ENCODE data around the gene RCE1.

Gene RCE1

DNA sequence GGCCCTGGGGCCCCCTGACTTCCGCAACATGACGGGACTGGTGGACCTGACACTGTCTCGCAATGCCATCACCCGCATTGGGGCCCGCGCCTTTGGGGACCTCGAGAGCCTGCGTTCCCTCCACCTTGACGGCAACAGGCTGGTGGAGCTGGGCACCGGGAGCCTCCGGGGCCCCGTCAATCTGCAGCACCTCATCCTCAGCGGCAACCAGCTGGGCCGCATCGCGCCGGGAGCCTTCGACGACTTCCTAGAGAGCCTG, 14.6 kb downstream of the RCE1 start:
- no peak for DNase-seq

DNA sequence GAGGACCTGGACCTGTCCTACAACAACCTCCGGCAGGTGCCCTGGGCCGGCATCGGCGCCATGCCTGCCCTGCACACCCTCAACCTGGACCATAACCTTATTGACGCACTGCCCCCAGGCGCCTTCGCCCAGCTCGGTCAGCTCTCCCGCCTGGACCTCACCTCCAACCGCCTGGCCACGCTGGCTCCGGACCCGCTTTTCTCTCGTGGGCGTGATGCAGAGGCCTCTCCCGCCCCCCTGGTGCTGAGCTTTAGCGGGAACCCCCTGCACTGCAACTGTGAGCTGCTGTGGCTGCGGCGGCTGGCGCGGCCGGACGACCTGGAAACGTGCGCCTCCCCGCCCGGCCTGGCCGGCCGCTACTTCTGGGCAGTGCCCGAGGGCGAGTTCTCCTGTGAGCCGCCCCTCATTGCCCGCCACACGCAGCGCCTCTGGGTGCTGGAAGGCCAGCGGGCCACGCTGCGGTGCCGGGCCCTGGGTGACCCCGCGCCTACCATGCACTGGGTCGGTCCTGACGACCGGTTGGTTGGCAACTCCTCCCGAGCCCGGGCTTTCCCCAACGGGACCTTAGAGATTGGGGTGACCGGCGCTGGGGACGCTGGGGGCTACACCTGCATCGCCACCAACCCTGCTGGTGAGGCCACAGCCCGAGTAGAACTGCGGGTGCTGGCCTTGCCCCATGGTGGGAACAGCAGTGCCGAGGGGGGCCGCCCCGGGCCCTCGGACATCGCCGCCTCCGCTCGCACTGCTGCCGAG, 15.1 kb downstream of the RCE1 start:
- DNase-seq: no peak

DNA sequence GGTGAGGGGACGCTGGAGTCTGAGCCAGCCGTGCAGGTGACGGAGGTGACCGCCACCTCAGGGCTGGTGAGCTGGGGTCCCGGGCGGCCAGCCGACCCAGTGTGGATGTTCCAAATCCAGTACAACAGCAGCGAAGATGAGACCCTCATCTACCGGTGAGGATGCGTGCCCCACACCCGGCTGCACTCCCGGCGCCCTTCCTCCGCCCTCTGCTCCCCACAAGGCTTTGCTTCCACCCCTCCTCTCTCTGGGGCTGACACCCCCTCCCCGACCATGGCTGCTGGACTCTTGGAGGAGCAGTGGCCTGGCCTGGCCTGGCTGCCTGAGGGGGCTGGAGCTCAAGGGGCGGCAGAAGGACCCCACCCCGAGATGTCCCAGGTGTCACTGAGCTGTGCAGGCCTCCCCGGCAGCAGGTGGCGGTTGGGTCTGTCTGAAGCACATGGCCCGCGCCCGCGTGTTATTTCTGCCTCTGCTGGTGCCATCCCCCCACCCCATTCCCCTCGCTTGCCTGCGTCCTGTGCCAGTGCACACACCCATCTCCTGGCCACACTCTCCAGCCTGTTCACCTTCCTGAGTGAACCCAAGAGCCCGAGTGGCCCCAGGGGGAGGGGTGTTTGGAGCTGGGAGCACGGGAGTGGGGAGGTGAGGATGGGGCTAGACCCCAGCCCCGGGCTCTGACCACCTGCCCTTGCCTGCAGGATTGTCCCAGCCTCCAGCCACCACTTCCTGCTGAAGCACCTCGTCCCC, 15.9 kb downstream of the RCE1 start:
- DNase-seq: no peak

DNA sequence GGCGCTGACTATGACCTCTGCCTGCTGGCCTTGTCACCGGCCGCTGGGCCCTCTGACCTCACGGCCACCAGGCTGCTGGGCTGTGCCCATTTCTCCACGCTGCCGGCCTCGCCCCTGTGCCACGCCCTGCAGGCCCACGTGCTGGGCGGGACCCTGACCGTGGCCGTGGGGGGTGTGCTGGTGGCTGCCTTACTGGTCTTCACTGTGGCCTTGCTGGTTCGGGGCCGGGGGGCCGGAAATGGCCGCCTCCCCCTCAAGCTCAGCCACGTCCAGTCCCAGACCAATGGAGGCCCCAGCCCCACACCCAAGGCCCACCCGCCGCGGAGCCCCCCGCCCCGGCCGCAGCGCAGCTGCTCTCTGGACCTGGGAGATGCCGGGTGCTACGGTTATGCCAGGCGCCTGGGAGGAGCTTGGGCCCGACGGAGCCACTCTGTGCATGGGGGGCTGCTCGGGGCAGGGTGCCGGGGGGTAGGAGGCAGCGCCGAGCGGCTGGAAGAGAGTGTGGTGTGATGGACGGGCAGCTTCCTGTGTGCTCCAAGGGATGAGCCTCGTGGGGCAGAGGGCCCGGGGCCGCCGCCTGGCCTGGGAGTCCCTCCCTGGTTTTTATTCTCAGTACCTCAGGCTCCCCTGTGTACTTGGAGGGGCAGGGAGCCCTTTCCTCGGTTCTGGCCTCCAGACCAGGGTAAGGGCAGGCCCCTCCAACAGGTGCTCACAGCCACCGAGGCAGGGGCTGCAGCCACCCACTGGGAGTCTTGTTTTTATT, 16.6 kb downstream of the RCE1 start:
- DNase-seq: no peak

DNA sequence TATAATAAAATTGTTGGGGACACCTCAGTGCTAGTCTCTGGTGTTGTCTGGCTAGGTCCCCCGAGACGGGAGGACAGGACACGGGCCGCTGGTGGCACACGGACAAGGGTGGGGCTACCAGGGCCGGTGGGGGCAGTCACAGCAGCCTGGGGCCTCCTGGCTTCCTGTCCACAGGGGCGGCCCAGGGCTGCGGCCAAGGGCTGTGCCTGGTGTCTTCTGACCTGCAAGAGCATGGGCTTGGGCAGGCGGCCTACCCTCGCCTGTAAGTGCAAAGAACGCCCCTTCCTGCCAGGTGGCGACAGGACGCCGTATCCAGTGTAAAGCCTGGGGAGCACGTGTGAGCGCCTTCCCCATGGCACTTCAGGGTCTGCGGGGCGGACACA, 17.2 kb downstream of the RCE1 start:
- no peak for DNase-seq

DNA sequence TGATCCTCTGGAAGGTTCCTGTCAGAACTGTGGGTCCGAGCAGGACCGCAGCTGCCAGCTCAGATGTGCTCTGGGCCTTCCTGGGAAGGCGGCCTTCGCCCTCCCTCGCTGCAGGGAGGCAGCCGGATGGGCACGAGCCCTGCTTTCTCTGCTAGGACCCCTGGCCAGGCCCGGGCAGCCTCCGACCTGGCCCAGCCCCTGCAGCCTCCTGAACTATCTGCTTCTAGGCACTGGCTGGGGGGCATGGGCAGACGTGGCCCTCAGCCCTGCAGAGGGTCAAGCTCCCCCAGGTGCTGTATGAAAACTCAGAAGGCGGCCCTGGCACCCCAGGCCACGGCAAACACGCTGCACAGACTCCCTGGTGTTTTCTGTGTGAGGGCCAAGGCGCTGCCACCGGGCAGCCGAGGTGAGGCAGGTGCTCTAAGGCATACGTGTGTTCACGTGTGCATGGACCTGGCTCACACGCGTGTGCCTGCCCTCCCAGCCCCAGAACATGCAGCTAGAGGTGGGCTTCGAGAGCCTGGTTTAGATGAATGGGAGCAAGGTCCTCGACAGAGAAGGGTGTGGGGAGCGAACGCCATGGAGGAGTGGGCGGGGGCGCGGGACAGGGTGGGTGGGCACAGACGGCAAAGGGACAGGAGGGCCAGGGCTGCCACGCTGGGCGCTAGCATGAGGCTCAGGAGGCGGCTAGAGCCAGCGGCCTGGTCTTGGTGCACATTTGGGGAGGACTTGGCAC, 18.0 kb downstream of the RCE1 start:
- no peak for DNase-seq

DNA sequence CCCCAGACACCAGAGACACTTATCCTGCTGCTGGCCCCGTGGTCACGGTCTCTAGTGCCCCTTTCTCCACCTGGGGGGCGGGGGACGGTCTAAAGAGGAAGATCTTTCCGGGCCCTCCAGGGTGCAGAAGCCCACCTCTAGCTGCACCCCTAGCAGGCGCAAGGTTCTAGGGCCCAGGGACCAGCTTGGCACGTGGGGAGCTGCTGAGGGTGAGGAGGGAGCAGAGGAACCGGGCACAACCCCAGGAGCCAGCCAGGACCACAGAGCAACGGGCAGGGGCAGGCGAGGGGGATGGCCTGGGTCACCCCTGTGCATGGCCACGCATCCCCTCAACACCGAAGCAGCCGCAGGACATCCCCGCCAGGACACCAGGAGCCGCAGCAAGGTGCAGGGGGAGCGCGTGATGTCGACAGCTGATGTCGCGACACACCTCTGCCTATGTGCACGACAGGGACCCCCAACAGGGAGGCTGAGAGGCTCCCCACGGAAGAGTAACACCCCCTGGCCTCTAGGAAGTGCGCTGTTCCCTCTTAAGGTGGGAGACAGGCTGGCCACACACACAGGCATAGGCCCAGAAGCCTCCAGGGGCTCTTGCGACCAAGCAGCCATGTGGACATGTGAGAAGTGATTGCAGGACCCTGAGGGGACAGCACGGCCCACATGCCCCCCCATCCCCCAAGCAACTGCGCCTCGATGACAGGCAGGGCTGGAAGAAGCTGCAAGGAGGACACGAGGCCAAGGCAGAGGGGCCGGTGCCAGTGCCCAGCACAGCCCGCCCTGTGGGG, 18.7 kb downstream of the RCE1 start:
- DNase-seq: no peak

DNA sequence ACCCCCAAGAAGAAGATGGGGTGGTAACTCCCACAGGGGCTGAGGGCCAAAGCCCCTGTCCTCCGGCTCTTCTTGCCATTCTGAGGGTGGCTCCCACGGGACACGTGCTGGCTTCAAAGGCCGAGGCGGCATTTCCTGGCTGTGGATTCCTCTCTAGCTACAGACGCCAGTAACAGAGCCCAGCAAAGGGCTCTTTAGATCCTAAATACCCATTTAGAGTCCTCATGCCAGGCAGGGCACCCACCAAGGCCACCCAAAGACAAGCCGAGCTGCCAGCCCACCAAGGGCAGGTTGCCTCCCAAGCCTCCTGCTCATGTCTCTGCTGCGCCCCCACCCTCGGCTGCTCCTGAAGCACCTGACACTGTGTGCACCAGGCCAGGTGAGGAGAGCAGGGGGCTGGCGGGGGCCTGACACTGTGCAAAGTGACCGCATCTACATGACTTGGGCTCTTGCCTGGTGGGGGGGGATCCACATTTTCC, 19.4 kb downstream of the RCE1 start:
- no peak for DNase-seq

DNA sequence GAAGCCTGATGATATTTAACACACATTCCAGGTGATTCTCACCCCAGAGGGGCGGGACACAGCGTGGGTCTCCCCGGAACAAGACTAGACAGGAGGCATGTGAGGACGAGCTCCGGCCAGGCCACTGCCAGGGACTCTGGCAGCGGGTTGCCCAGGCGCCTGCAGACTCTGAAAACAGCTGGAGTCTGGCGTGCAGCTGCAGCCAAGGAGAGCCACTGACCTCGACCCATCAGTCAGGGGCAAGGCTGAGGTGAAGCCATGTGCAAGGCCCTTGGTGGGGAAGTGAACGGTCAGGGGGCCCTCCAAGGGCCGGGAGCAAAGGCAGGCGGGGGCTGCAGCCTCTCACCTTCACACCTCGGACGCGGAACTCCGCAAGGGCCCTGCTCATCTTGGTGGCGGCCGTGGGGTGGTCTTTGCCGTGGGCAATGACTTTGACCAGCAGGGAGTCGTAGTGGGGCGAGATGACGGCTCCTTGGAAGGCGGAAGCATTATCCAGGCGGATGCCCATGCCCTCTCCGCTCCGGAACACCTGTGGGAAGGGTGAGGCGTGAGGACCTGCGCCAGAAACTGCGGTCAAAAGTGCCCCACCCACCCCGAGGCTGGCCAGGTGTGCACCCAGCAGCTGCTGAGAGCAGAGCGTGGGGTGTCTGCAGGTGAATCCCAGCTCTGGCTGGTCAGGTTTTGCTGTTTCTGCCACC, 20.3 kb downstream of the RCE1 start:
- DNase-seq: no peak

DNA sequence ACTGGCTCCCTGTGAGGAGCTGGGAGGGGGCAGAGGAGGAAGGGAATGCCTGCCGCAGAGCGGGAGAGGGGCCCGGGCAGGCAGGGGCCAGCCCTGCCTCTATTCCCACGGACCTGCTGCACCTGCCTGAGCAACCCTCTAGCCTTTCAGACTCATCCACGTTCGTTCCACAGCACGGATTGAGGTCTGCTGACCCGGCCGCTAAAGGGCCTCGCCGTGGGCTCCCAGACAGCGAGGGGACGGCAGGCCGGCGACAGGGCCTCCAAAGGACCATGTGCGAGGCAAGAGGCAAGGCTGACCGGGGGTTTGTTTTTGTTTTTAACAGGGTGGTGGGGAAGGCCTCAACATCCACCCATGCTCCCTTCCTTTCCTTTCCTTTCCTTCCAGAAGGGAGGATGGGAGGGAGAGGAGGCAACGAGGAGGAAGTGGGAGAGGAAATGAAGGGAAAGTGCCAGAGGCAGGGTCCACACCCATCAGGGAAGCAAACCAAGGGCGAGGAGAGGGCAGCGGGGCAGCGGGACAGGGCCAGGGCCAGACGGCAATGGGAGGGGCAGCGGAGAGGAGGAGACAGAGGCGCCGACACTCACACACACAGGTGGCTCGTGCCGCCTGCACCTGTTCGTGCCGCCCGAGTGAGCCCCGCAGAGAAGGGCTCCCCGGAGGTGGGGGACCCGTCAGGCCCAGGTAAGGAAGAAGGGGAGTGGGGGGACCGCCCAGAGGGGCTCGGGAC, 21.1 kb downstream of the RCE1 start:
- no peak for DNase-seq

DNA sequence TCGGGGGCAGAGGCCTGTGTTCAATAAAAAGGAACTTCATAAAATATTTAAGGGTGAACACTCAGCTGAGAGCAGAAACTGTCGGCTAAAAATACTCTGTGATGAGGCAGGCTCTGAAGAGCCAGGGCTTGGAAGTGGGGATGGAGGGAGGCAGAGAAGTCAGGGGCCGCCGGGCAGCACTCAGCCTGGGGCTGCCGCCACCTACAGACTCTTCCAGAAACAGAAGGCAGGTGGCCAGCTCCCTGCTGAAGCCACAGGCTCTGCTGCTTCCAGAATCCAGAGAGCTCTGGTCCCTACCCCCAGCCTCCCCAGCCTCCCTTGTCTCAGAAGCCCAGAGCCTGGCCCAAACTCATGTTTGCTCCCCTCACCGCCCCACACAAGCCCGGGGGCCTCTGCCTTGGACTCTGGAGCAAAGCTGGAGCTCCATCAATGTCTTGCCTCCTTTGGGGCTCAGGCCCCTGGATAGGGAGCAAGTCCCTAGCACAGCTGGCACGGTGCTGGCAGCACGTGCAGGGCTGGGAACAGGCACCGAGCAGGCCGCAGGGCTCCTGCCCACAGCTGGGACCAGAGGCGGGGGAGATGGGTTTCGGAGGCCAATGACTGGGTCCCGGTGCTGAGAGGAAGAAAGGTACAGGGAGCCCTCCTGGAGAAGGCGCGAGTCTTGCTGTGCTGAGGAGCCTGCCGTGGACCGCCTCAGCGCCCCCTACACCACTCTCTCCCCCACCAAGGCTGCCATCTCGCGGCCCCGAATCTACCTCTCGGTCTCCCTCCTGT, 21.9 kb downstream of the RCE1 start:
- no peak for DNase-seq

DNA sequence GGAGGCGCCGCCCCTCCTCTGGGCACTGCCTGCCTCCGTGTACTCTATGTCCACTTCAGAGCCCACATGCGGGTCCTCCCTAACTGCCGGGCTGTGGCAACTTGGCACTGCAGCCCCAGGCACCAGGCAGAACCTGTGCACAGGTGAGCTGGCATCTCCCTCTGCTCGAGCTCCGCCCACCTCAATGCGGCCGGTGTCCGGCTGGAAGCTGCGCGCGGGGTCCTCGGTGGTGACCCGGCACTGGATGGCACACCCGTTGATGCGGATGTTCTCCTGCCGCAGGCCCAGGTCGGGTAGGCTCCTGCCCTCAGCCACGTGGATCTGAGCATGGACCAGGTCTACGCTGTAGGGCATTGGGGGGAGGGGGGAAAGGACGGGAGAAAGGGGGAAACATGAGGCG, 22.8 kb downstream of the RCE1 start:
- no peak for DNase-seq

DNA sequence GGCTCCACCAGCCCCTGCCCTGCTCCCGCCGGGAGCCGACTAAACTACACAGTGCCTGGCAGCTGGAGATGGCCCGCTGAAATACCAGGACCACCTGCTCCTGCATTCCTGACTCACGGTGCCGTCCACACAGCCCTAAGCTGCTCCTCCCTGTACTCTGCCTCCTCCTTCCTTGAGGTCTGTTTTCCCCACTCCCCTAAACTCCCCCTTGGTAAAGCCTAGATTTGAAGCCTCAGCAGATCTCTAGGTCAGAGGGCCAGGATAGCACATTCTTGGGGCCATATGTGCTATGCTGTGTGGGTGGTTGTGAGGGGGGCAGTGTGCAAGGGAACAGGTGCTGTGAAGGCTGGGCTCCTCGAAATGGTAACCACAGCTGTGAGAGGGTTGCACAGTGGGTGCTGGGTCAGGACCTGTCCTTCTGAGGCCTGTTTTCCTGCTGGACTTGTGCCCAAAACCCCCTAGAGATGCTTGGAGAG, 23.3 kb downstream of the RCE1 start:
- DNase-seq: no peak

DNA sequence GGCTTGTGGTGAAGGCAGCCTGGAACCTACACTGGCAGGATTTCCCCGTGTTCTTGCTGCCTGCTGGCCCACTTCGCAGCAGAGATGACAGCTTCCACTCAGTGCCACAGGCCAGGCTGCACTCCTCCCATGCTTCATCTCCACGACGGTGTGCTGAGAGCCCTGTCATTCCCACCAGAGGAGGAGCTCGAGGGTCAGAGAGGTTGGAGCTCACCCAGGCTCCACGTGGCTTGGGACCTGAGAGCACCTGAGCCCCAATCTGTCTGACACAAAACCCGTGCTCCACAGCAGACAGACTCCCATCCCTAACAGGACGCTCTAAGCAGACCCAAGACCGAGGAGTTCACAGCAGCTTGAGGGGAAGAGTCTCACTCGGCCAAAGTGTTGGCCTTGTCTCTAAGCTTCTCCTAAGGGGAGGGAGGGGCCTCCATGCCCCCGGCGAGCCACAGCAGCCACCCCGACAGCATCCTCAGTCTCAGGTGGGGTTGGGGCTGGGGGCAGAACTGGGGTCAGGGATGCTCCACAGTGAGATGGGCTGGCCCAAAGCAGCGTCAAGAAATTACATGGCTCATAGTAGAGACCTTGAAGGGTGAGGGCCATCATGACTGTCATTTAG, 24.3 kb downstream of the RCE1 start:
- DNase-seq: no peak

DNA sequence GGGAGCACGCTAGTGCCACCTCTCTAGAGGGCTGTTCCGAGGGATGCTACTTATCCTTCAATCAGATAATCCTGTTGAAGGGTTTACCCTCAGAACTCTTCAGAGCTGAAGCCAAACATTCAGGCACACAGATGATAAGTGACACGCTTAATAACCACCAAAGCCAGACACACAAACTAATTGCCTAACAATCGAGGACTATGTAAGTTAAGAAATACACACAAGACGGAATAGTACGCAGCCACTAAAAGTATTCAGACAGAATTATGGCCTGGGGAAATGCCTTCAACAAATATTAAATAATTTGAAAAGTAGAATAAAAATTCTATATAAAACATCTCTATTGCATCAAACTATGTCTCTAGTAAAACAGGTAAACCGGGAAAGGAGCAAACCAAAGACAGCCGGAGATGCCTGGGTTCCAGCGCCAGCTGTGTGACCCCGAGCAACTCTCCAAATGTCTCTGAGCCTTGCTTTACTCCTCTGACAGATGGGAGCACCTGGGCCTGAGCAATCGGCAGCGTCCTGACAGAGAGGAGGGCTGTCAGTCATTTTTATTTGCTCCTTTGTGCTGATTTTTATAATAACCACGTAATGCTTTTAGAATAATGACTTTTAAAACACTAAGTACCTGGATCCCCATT, 25.0 kb downstream of the RCE1 start:
- DNase-seq: no peak

DNA sequence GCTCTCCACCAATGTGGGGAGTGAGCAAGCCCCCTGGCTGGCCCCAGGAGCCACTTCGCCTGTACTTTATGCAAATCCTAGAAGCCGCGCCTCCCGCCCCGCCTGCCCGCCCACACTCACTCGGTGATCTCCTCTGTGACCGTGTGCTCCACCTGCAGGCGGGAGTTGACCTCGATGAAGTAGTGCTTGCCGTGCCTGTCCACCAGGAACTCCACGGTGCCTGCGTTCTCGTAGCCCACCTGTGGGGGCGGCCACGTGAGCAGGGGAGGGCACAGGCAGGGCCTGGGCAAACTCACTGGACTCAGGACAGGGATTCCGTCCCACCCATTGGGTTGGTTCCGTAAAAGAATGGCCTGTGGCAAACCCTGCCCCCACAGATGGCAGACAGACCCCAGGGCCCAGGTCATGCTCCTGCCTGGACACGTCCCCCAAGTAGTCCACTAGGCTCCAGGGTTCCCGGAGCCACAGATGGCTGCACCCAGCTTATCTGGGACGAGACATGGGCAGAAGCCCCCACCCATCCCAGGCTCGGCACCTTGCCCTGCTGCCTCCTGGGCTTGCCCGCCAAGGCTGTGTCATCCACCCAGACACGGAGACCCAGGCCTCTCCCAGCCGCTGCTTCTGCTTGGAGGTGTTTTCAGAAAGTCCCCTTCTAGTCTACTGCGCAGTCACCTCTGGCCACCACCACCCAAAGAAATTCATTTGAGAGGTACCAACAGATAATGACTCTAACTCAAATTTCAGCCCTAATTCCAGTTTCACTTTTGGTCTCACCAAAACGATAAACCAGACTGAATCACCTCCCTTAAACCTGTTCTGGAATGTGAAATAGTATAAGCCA, 25.7 kb downstream of the RCE1 start:
- DNase-seq: peak; percentile 65

DNA sequence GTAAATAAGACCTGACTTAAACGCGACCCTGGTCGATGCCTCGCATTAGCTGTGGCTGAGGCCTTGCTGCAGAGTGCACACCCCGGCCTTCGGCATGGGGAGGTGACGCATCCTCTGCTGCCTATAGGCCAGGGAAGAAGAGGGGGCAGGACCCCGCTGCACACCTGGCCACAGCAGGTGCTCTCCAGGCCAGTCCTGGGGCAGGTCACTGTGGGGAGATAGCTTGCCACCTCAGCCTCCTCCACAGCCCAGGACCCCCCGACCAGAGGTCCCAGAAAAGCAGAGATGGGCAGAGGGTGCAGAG, 26.3 kb downstream of the RCE1 start:
- DNase-seq: no peak

DNA sequence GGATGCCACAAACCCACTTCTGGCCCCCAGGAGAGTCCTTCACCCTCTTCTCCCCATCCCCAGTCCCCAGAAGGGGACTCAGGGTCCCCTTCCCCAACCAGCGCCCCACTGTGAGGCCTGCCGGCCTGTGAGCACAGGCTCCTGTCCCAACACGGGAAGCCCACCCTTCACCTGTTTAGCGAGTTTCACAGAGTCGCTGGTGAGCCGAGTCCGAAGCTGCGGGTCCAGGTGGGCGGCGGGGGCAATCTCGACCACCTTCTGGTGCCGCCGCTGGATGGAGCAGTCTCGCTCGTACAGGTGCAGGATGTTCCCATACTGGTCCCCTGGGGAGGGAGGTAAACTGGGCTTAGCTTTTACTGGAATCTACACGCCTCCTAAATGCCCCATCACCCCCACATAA, 26.9 kb downstream of the RCE1 start:
- no peak for DNase-seq
